ENCODE data around the gene BBS9. TPM values are rescaled to one million over a fixed set of nuclear protein-coding genes. Genes with fewer than 3 reads are reported as not detected.

BBS9 gene
- total RNA-seq, 2 donors from 2014 or later, result 23.0 to 28.6 TPM

- Histone ChIP-seq H3K27ac (no peak overlapping the region), H3K27me3 (replicated peaks; ENCODE audit: insufficient read depth) (no peaks in the 10 kb centered on the region)
- DNase-seq (ENCODE audit: low spot score), result no peak
Measured at GRCh38 chr7:33423646-33424020, 294.3 kb downstream of the BBS9 start.

GRCh38 chr7:33425395-33425794 is 296.0 kb downstream of the BBS9 start:
- no peaks in the 10 kb centered on the region for H3K27me3 ChIP-seq (replicated peaks; ENCODE audit: insufficient read depth)
- no peak overlapping the region for H3K27ac ChIP-seq
- no peaks in the 10 kb centered on the region for H3K9me3 ChIP-seq
- H3K4me3 ChIP-seq, result no peak overlapping the region
- no peak for TF ChIP-seq CTCF (IDR thresholded peaks at IDR 0.05)
- no peaks in the 10 kb centered on the region for H3K36me3 ChIP-seq
- DNase-seq (ENCODE audit: low spot score) (no peak), ATAC-seq (ENCODE audit: insufficient number of reproducible peaks, low FRiP score, low read depth) (no peak)
- no peaks in the 10 kb centered on the region for H3K4me1 ChIP-seq (ENCODE audit: control insufficient read depth in 1 of 2, low read depth in 2 of 2)

More at GRCh38 chr7:33423646-33424020, 294.3 kb downstream of the BBS9 start:
- Histone ChIP-seq H3K36me3 (no peaks in the 10 kb centered on the region), H3K4me3 (no peak overlapping the region), H3K9me3 (no peaks in the 10 kb centered on the region), H3K4me1 (ENCODE audit: control insufficient read depth in 1 of 2, low read depth in 2 of 2) (no peaks in the 10 kb centered on the region)
- no peak for TF ChIP-seq CTCF (IDR thresholded peaks at IDR 0.05)
- ATAC-seq (ENCODE audit: insufficient number of reproducible peaks, low FRiP score, low read depth), result no peak

- H3K27ac ChIP-seq, result no peak overlapping the region
- ATAC-seq (ENCODE audit: insufficient number of reproducible peaks, low FRiP score, low read depth), result no peak
Measured at GRCh38 chr7:33425929-33426678, 296.7 kb downstream of the BBS9 start.

GRCh38 chr7:33428415-33428814 is 299.1 kb downstream of the BBS9 start:
- Histone ChIP-seq H3K4me1 (ENCODE audit: control insufficient read depth in 1 of 2, low read depth in 2 of 2) (no peaks in the 10 kb centered on the region), H3K9me3 (no peaks in the 10 kb centered on the region), H3K27ac (no peak overlapping the region), H3K4me3 (no peak overlapping the region), H3K27me3 (replicated peaks; ENCODE audit: insufficient read depth) (no peaks in the 10 kb centered on the region), H3K36me3 (no peaks in the 10 kb centered on the region)
- no peak for TF ChIP-seq CTCF (IDR thresholded peaks at IDR 0.05)
- ATAC-seq (ENCODE audit: insufficient number of reproducible peaks, low FRiP score, low read depth) (no peak), DNase-seq (ENCODE audit: low spot score) (no peak)

More at GRCh38 chr7:33425929-33426678, 296.7 kb downstream of the BBS9 start:
- no peaks in the 10 kb centered on the region for H3K36me3 ChIP-seq
- no peak for DNase-seq (ENCODE audit: low spot score)
- no peak overlapping the region for H3K4me3 ChIP-seq
- no peaks in the 10 kb centered on the region for H3K27me3 ChIP-seq (replicated peaks; ENCODE audit: insufficient read depth)
- H3K9me3 ChIP-seq, result no peaks in the 10 kb centered on the region
- no peak for TF ChIP-seq CTCF (IDR thresholded peaks at IDR 0.05)
- H3K4me1 ChIP-seq (ENCODE audit: control insufficient read depth in 1 of 2, low read depth in 2 of 2), result no peaks in the 10 kb centered on the region

- H3K9me3 ChIP-seq, result no peaks in the 10 kb centered on the region
- H3K4me3 ChIP-seq, result no peak overlapping the region
- H3K27me3 ChIP-seq (replicated peaks; ENCODE audit: insufficient read depth), result no peaks in the 10 kb centered on the region
- H3K36me3 ChIP-seq, result no peaks in the 10 kb centered on the region
- no peak overlapping the region for H3K27ac ChIP-seq
- ATAC-seq (ENCODE audit: insufficient number of reproducible peaks, low FRiP score, low read depth) (no peak), DNase-seq (ENCODE audit: low spot score) (no peak)
- no peaks in the 10 kb centered on the region for H3K4me1 ChIP-seq (ENCODE audit: control insufficient read depth in 1 of 2, low read depth in 2 of 2)
- no peak for TF ChIP-seq CTCF (IDR thresholded peaks at IDR 0.05)
Measured at GRCh38 chr7:33431543-33431942, 302.2 kb downstream of the BBS9 start.

Data from thoracic aorta (tissue), 2 donors.